Glomerular visceral epithelial cell (primary cell): ENCODE data around the gene ARHGAP25.

Experiments used
- DNase-seq: peaks from one replicate; pipeline ENCODE4 v3.0.0-alpha.2; 2016; ENCODE audit errors: extremely low spot score

ARHGAP25 gene

GRCh38 chr2:68861330-68861729 is 126.7 kb downstream of the ARHGAP25 start:
- DNase-seq, result no peak

- no peak for DNase-seq
Observed at GRCh38 chr2:68862889-68863288, 128.3 kb downstream of the ARHGAP25 start.

- DNase-seq, result no peak
Observed at GRCh38 chr2:68863996-68864395, 129.4 kb downstream of the ARHGAP25 start.

- no peak for DNase-seq
Observed at GRCh38 chr2:68865108-68865507, 130.5 kb downstream of the ARHGAP25 start.

- DNase-seq, result no peak
Observed at GRCh38 chr2:68870215-68870614, 135.6 kb downstream of the ARHGAP25 start.

GRCh38 chr2:68871159-68871764 is 136.7 kb downstream of the ARHGAP25 start, which contains the start of gene BMP10:
Gene BMP10 (minus strand): TSS chr2:68871397. CDS start chr2:68871358, 39 bp downstream.
- DNase-seq, result no peak
